H1 (cell line): ENCODE results near the gene SOST. TPM values are rescaled to one million over a fixed set of nuclear protein-coding genes. Genes with fewer than 3 reads are reported as not detected.

Experiments used
- EP300 ChIP-seq, 2 experiments: IDR thresholded peaks; 1 replicate in 1 of 2; 2 replicates in 1 of 2; pipeline ENCODE4 v1.6.1; 2011 to 2012; ENCODE audit warnings: low read depth in 2 of 2, low read length in 2 of 2, mild to moderate bottlenecking in 2 of 2, borderline replicate concordance in 1 of 2, inconsistent platforms in 1 of 2, moderate library complexity in 1 of 2
- EZH2 ChIP-seq: fragments of 200-600 bp; sonication (generic); IDR thresholded peaks from 2 replicates; pipeline ENCODE4 v1.7.1; 2012; ENCODE audit warnings: low read depth, mild to moderate bottlenecking, moderate library complexity, low read length, inconsistent platforms; ENCODE audit not compliant: severe bottlenecking
- FOSL1 ChIP-seq: IDR thresholded peaks from 2 replicates; pipeline ENCODE4 v1.6.1; 2011; ENCODE audit warnings: mild to moderate bottlenecking, low read depth, low read length, moderate library complexity; ENCODE audit not compliant: insufficient read depth
- SP4 ChIP-seq: IDR thresholded peaks from 2 replicates; pipeline ENCODE4 v1.6.1; 2012; ENCODE audit warnings: low read length, inconsistent platforms
- YY1 ChIP-seq: IDR thresholded peaks from 2 replicates; pipeline ENCODE4 v1.6.1; 2011; ENCODE audit warnings: low read depth, mild to moderate bottlenecking, low read length
- polyA plus RNA-seq, 7 experiments: library from polyadenylated mRNA; depleted of rRNA in 3 of 7; stranded (reverse) in 5 of 7; unstranded in 2 of 7; fragments of >200 nt in 5 of 7; fragments of 200-250 nt in 2 of 7; gene quantifications; 1 replicate in 5 of 7; 2 replicates in 1 of 7; 4 replicates in 1 of 7; pipeline versions ENCODE4 v1.2.1 to v1.2.3, GENCODE V29; 2011 to 2013; ENCODE audit warnings: missing spikeins in 2 of 7, mixed read lengths in 2 of 7
- total RNA-seq: library from RNA; stranded (reverse); fragmentation: NEBNext Ultra II Directional; extraction: Animal tissue kit (Norgen Biotek cat#: 25700); gene quantifications from 2 replicates; pipeline ENCODE4 v1.2.1, GENCODE V29; 2021
- TF ChIP-seq, protein P1 (sequence below): fragments of 300-600 bp; sonication (generic); IDR thresholded peaks from 2 replicates; pipeline ENCODE4 v1.7.1; 2012; ENCODE audit warnings: low read length, moderate library complexity, mild to moderate bottlenecking, inconsistent platforms; ENCODE audit not compliant: insufficient replicate concordance
- TF ChIP-seq, protein P2 (sequence below): IDR thresholded peaks from 2 replicates; pipeline ENCODE4 v1.6.1; 2012; ENCODE audit warnings: low read length, inconsistent platforms

The SOST gene
- total and polyA plus RNA-seq, 2 of the 8 experiments (the other 6 are each of a cell fraction or from before 2014, with no cell fraction given), result 0.08 TPM; not detected in 1

DNA sequence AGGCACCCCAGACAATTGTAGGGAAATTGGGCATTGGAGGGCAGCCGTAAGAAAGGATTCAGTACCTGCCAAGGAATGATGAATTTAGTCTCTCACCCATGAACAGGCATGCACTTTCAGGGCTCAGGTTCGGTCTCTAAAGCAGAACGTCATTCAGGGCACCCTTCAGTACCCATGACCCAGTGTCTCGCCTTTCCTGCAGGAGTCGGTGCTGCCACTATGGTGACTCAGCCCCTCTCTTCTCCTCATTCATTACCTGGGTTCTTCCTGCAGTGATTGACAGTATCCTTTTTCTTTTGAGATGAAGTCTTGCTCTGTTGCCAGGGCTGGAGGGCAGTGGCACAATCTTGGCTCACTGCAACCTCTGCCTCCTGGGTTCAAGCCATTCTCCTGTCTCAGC lies 8.4 kb downstream of the SOST start (continued):
- TF ChIP-seq, protein P1, sequence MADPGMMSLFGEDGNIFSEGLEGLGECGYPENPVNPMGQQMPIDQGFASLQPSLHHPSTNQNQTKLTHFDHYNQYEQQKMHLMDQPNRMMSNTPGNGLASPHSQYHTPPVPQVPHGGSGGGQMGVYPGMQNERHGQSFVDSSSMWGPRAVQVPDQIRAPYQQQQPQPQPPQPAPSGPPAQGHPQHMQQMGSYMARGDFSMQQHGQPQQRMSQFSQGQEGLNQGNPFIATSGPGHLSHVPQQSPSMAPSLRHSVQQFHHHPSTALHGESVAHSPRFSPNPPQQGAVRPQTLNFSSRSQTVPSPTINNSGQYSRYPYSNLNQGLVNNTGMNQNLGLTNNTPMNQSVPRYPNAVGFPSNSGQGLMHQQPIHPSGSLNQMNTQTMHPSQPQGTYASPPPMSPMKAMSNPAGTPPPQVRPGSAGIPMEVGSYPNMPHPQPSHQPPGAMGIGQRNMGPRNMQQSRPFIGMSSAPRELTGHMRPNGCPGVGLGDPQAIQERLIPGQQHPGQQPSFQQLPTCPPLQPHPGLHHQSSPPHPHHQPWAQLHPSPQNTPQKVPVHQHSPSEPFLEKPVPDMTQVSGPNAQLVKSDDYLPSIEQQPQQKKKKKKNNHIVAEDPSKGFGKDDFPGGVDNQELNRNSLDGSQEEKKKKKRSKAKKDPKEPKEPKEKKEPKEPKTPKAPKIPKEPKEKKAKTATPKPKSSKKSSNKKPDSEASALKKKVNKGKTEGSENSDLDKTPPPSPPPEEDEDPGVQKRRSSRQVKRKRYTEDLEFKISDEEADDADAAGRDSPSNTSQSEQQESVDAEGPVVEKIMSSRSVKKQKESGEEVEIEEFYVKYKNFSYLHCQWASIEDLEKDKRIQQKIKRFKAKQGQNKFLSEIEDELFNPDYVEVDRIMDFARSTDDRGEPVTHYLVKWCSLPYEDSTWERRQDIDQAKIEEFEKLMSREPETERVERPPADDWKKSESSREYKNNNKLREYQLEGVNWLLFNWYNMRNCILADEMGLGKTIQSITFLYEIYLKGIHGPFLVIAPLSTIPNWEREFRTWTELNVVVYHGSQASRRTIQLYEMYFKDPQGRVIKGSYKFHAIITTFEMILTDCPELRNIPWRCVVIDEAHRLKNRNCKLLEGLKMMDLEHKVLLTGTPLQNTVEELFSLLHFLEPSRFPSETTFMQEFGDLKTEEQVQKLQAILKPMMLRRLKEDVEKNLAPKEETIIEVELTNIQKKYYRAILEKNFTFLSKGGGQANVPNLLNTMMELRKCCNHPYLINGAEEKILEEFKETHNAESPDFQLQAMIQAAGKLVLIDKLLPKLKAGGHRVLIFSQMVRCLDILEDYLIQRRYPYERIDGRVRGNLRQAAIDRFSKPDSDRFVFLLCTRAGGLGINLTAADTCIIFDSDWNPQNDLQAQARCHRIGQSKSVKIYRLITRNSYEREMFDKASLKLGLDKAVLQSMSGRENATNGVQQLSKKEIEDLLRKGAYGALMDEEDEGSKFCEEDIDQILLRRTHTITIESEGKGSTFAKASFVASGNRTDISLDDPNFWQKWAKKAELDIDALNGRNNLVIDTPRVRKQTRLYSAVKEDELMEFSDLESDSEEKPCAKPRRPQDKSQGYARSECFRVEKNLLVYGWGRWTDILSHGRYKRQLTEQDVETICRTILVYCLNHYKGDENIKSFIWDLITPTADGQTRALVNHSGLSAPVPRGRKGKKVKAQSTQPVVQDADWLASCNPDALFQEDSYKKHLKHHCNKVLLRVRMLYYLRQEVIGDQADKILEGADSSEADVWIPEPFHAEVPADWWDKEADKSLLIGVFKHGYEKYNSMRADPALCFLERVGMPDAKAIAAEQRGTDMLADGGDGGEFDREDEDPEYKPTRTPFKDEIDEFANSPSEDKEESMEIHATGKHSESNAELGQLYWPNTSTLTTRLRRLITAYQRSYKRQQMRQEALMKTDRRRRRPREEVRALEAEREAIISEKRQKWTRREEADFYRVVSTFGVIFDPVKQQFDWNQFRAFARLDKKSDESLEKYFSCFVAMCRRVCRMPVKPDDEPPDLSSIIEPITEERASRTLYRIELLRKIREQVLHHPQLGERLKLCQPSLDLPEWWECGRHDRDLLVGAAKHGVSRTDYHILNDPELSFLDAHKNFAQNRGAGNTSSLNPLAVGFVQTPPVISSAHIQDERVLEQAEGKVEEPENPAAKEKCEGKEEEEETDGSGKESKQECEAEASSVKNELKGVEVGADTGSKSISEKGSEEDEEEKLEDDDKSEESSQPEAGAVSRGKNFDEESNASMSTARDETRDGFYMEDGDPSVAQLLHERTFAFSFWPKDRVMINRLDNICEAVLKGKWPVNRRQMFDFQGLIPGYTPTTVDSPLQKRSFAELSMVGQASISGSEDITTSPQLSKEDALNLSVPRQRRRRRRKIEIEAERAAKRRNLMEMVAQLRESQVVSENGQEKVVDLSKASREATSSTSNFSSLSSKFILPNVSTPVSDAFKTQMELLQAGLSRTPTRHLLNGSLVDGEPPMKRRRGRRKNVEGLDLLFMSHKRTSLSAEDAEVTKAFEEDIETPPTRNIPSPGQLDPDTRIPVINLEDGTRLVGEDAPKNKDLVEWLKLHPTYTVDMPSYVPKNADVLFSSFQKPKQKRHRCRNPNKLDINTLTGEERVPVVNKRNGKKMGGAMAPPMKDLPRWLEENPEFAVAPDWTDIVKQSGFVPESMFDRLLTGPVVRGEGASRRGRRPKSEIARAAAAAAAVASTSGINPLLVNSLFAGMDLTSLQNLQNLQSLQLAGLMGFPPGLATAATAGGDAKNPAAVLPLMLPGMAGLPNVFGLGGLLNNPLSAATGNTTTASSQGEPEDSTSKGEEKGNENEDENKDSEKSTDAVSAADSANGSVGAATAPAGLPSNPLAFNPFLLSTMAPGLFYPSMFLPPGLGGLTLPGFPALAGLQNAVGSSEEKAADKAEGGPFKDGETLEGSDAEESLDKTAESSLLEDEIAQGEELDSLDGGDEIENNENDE, result no peak
- no peak for TF ChIP-seq FOSL1
- no peak for TF ChIP-seq EP300 (IDR thresholded peaks at IDR 0.05; ENCODE audit: borderline replicate concordance in 1 of 2, low read depth in 2 of 2, low read length in 2 of 2)
- TF ChIP-seq, protein P2, sequence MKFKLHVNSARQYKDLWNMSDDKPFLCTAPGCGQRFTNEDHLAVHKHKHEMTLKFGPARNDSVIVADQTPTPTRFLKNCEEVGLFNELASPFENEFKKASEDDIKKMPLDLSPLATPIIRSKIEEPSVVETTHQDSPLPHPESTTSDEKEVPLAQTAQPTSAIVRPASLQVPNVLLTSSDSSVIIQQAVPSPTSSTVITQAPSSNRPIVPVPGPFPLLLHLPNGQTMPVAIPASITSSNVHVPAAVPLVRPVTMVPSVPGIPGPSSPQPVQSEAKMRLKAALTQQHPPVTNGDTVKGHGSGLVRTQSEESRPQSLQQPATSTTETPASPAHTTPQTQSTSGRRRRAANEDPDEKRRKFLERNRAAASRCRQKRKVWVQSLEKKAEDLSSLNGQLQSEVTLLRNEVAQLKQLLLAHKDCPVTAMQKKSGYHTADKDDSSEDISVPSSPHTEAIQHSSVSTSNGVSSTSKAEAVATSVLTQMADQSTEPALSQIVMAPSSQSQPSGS, result no peak
- no peak for TF ChIP-seq YY1
- TF ChIP-seq SP4, result no peak
- TF ChIP-seq EZH2, result no peak
